Measurements from ENCODE around the gene NRF1. TPM values are rescaled to one million over a fixed set of nuclear protein-coding genes. Genes with fewer than 3 reads are reported as not detected.

The NRF1 gene
- total and polyA plus RNA-seq, 9 donors: 11.5 to 33.5 (median 21.7) TPM

GRCh38 chr7:129636641-129637040 is 25.1 kb downstream of the NRF1 start:
- no peak overlapping the region for H3K4me3 ChIP-seq
- 97 to 98% (median 97%) methylated on average over 4 of the region's 4 CpGs for WGBS, 3 donors
- H3K27ac ChIP-seq: no peak overlapping the region
- H3K36me3 ChIP-seq: no peaks in the 10 kb centered on the region
- no peak for DNase-seq
- H3K9me3 ChIP-seq: no peaks in the 10 kb centered on the region
- H3K27me3 ChIP-seq: no peaks in the 10 kb centered on the region
- intact Hi-C loops (cut with DNase I): no loop called here
- no peak for TF ChIP-seq EP300 (IDR thresholded peaks at IDR 0.05)
- TF ChIP-seq CTCF (IDR thresholded peaks at IDR 0.05): no peak
- no peak for TF ChIP-seq POLR2A (IDR thresholded peaks at IDR 0.05)
- H3K4me1 ChIP-seq (ENCODE audit: insufficient read depth): peaks cover 6% of the 10 kb centered on the region

GRCh38 chr7:129640400-129640799 is 28.9 kb downstream of the NRF1 start:
- intact Hi-C loops (cut with DNase I): loop anchor here in 1 of 4 donors (10.0 kb wide), 1 partner anchor 276 kb away; no protein-coding TSS in a partner anchor
- no peaks in the 10 kb centered on the region for H3K9me3 ChIP-seq
- no peaks in the 10 kb centered on the region for H3K27me3 ChIP-seq
- no peak for DNase-seq
- no peak overlapping the region for H3K27ac ChIP-seq
- WGBS, 3 donors: 69 to 92% (median 90%) methylated on average over 2 of the region's 2 CpGs
- H3K36me3 ChIP-seq: no peaks in the 10 kb centered on the region
- H3K4me1 ChIP-seq (ENCODE audit: insufficient read depth): peaks cover 3% of the 10 kb centered on the region
- TF ChIP-seq CTCF (IDR thresholded peaks at IDR 0.05) (no peak), EP300 (IDR thresholded peaks at IDR 0.05) (no peak), POLR2A (IDR thresholded peaks at IDR 0.05) (no peak)
- H3K4me3 ChIP-seq: no peak overlapping the region

DNA sequence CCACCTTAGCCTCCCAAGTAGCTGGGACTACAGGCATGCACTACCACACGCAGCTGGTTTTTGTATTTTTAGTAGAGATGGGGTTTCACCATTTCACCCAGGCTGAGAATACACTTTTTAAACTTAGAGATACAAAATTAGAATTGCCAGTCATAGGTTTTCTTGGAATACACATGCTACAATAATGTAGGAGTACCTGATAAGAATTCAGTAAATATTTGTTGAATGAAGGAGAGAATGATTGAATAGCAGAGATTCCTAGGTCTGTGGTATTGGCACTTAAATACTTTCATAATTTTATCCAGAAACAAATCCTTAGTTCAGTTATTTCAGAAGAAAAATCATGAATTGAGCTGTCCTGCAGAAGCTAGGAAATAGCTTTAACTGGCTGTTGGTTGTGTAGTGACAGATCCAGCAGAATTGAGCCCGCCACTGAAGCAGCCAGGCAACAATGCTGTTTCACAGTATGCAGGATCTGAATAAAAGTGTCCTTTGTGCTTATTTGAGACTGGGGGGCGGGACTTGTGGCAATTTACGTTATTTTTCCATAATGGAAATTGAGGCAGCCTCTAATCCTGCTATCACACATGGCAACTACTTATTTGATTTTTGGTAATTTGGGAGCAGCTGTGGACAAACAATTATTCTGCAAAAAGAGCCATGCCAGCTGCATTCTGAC is 31.5 kb downstream of the NRF1 start:
- TF ChIP-seq EP300 (IDR thresholded peaks at IDR 0.05) (no peak), CTCF (IDR thresholded peaks at IDR 0.05) (no peak), POLR2A (IDR thresholded peaks at IDR 0.05) (no peak)
- Histone ChIP-seq H3K9me3 (no peaks in the 10 kb centered on the region), H3K4me1 (ENCODE audit: insufficient read depth) (peaks cover 4% of the 10 kb centered on the region), H3K4me3 (no peak overlapping the region), H3K36me3 (no peaks in the 10 kb centered on the region), H3K27me3 (no peaks in the 10 kb centered on the region), H3K27ac (no peak overlapping the region)
- 45 to 63% (median 51%) methylated on average over 4 of the region's 4 CpGs for WGBS, 3 donors
- no peak for DNase-seq
- intact Hi-C loops (cut with DNase I): loop anchor here in 1 of 4 donors (10.0 kb wide), 1 partner anchor 278 kb away; no protein-coding TSS in a partner anchor

GRCh38 chr7:129643550-129644170 is 32.1 kb downstream of the NRF1 start:
- 75 to 84% (median 77%) methylated on average over 6 of the region's 6 CpGs for WGBS, 3 donors

More at GRCh38 chr7:129643550-129644170, 32.1 kb downstream of the NRF1 start:
- peaks cover 4% of the 10 kb centered on the region for H3K4me1 ChIP-seq (ENCODE audit: insufficient read depth)
- no peak for DNase-seq
- no peaks in the 10 kb centered on the region for H3K27me3 ChIP-seq
- H3K4me3 ChIP-seq: no peak overlapping the region
- H3K27ac ChIP-seq: no peak overlapping the region
- intact Hi-C loops (cut with DNase I): loop anchor here in 1 of 4 donors (10.0 kb wide), 1 partner anchor 279 kb away; no protein-coding TSS in a partner anchor
- no peaks in the 10 kb centered on the region for H3K9me3 ChIP-seq
- no peaks in the 10 kb centered on the region for H3K36me3 ChIP-seq
- TF ChIP-seq CTCF (IDR thresholded peaks at IDR 0.05) (no peak), EP300 (IDR thresholded peaks at IDR 0.05) (no peak), POLR2A (IDR thresholded peaks at IDR 0.05) (no peak)

Data from ovary (tissue), 9 donors.